ENCODE measurements around the gene HELT.

DNA sequence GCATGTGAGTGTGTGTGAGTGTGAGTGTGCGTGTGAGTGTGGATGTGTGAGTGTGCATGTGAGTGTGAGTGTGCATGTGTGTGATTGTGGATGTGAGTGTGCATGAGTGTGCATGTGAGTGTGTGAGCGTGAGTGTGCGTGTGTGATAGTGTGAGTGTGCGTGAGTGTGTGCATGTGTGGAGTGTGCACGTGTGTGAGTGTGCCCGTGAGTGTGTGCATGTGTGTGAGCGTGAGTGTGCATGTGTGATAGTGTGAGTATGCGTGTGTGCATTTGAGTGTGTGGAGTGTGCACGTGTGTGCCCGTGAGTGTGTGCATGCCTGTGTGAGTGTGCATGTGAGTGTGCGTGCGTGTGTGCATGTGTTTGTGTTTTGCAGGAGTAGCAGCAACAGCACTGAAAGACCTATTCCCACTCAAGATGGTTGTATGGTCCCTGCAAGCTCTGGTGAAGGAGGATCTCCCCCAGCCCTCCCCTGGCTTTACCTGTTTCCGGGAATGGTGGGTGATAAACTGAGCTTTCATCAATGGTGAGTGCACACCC is 30.7 kb upstream of the HELT start:
- TF ChIP-seq, protein P1, sequence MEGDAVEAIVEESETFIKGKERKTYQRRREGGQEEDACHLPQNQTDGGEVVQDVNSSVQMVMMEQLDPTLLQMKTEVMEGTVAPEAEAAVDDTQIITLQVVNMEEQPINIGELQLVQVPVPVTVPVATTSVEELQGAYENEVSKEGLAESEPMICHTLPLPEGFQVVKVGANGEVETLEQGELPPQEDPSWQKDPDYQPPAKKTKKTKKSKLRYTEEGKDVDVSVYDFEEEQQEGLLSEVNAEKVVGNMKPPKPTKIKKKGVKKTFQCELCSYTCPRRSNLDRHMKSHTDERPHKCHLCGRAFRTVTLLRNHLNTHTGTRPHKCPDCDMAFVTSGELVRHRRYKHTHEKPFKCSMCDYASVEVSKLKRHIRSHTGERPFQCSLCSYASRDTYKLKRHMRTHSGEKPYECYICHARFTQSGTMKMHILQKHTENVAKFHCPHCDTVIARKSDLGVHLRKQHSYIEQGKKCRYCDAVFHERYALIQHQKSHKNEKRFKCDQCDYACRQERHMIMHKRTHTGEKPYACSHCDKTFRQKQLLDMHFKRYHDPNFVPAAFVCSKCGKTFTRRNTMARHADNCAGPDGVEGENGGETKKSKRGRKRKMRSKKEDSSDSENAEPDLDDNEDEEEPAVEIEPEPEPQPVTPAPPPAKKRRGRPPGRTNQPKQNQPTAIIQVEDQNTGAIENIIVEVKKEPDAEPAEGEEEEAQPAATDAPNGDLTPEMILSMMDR (IDR thresholded peaks at IDR 0.05): no peak
- TF ChIP-seq POLR2A (IDR thresholded peaks at IDR 0.05): no peak
